HFFc6 (cell line): ENCODE results near the gene AGPAT3. TPM values are rescaled to one million over a fixed set of nuclear protein-coding genes. Genes with fewer than 3 reads are reported as not detected.
"Not testable (repeated sequence)": the region's sequence is repeated elsewhere in the genome, so short reads cannot be mapped to it uniquely, and the experiment has no call there.

Experiments used
- DNase-seq: peaks from one replicate; pipeline ENCODE4 v3.0.0-alpha.2; 2018
- H3K27ac Mint-ChIP-seq: 2 replicates; pipeline ENCODE4 v1.8.0; 2020; ENCODE audit warnings: mild to moderate bottlenecking, mixed read lengths
- H3K27me3 Mint-ChIP-seq: 2 replicates; pipeline ENCODE4 v1.8.0; 2021; ENCODE audit warnings: mild to moderate bottlenecking, moderate library complexity, mixed read lengths; ENCODE audit not compliant: insufficient read depth
- H3K36me3 Mint-ChIP-seq: 2 replicates; pipeline ENCODE4 v1.8.0; 2021; ENCODE audit warnings: low read depth, mixed read lengths
- H3K4me1 Mint-ChIP-seq: 2 replicates; pipeline ENCODE4 v1.8.0; 2020; ENCODE audit warnings: low read depth, mixed read lengths
- H3K4me3 Mint-ChIP-seq: 2 replicates; pipeline ENCODE4 v1.8.0; 2020; ENCODE audit warnings: mild to moderate bottlenecking, moderate library complexity, mixed read lengths
- H3K9me3 Mint-ChIP-seq: 2 replicates; pipeline ENCODE4 v1.8.0; 2020; ENCODE audit warnings: mild to moderate bottlenecking, mixed read lengths
- total RNA-seq, 6 experiments: library from RNA; stranded (reverse); fragmentation: NEBNext Ultra II Directional; extraction: Animal tissue kit (Norgen Biotek cat#: 25700); gene quantifications; 2 replicates in 1 of 6; 3 replicates in 5 of 6; pipeline ENCODE4 v1.2.3, GENCODE V29; 2021
- TF ChIP-seq, protein P1 (sequence below): fragments of 200-600 bp; sonication (generic); IDR thresholded peaks from 2 replicates; pipeline ENCODE4 v1.5.0; 2021; ENCODE audit warnings: antibody characterized with exemption, mild to moderate bottlenecking

The AGPAT3 gene
- total RNA-seq, 6 experiments from 2014 or later = 94.6 to 114 (median 97.8) TPM

DNA sequence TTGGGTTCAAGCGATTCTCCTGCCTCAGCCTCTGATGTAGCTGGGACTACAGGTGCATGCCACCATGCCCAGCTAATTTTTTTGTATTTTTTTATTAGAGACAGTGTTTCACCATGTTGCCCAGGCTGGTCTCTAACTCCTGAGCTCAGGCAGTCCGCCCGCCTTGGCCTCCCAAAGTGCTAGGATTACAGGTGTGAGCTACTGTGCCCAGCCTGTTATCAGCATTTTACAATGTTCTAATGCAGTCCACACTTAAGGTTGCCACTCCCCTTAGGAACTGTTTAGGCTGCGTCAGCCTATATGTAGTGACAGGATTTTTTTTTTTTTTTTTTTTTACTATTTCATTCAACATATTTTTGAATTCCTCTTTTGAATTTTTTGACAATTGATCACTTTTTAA, 30.2 kb downstream of the AGPAT3 start:
- TF ChIP-seq, protein P1, sequence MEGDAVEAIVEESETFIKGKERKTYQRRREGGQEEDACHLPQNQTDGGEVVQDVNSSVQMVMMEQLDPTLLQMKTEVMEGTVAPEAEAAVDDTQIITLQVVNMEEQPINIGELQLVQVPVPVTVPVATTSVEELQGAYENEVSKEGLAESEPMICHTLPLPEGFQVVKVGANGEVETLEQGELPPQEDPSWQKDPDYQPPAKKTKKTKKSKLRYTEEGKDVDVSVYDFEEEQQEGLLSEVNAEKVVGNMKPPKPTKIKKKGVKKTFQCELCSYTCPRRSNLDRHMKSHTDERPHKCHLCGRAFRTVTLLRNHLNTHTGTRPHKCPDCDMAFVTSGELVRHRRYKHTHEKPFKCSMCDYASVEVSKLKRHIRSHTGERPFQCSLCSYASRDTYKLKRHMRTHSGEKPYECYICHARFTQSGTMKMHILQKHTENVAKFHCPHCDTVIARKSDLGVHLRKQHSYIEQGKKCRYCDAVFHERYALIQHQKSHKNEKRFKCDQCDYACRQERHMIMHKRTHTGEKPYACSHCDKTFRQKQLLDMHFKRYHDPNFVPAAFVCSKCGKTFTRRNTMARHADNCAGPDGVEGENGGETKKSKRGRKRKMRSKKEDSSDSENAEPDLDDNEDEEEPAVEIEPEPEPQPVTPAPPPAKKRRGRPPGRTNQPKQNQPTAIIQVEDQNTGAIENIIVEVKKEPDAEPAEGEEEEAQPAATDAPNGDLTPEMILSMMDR = no peak

DNA sequence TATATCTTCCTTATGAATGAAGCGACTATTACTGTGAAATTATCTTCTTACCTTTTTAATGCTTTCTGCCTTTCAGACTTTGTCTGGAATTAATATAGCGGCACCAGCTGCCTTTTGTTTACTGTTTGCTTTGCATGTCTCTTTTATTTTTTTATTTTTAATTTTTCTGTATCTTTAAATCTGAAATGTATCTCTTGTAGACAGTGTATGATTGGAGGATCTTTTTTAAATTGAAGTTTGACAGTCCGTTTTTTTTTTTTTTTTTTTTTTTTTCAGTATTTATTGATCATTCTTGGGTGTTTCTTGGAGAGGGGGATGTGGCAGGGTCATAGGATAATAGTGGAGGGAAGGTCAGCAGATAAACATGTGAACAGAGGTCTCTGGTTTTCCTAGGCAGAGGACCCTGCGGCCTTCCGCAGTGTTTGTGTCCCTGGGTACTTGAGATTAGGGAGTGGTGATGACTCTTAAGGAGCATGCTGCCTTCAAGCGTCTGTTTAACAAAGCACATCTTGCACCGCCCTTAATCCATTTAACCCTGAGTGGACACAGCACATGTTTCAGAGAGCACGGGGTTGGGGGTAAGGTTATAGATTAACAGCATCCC, 31.8 kb downstream of the AGPAT3 start:
- H3K4me1 Mint-ChIP-seq, H3K9me3 Mint-ChIP-seq, H3K4me3 Mint-ChIP-seq, H3K27me3 Mint-ChIP-seq, H3K27ac Mint-ChIP-seq, DNase-seq: not testable (repeated sequence)
- peaks cover 33% of the 10 kb centered on the region for H3K36me3 Mint-ChIP-seq

More for the DNA sequence above, 30.2 kb downstream of the AGPAT3 start:
- Mint-ChIP-seq H3K27me3 (no peaks in the 10 kb centered on the region; the same call in 1 of the 2 replicates), H3K9me3 (no peaks in the 10 kb centered on the region), H3K4me1 (0 out of 2 replicates have a peak, but pooled peaks cover 5% of the 10 kb centered on the region), H3K27ac (no peak overlapping the region), H3K36me3 (peaks cover 23% of the 10 kb centered on the region), H3K4me3 (no peak overlapping the region)
- DNase-seq = no peak

DNA sequence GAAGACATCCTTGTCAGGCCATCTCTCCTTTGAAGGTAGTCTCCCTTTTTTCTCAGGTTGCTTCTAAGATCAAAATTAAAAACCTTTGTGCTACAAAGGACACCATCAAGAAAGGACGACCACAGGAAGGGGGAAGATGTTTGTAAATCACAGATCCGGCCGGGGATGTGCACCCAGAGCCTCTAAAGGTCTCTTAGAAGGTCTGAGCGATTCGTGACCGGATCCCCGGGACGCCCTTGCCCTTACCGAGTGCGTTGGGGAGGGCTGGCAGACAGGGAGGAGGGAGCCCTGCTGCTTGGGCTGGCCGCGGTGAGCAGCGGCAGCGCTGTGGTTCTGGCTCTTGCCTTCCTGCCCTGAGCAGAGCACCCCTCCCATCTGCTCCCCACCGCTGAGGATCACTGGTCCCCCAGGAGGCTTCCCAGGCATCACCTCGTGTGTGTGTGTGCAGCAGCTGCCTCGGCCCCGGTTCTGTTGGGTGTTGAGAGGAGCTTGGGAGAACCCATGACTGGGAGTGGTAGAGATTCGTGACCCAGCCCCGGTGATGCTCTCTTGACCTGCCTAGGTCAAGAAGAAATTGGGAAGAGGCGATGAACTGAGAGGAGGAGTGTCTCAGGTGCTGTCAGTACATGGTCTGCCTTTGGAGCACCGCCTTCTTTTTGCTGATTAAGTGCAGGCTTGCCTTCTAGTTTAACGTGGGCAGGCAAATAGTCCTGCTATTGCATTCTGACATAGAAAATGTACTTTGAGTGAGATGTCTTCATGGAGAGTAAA, 34.5 kb downstream of the AGPAT3 start:
- Mint-ChIP-seq H3K4me1 (peaks cover 13% of the 10 kb centered on the region; the same call in 1 of the 2 replicates), H3K36me3 (peaks cover 26% of the 10 kb centered on the region), H3K9me3 (no peaks in the 10 kb centered on the region), H3K27ac (no peak overlapping the region), H3K27me3 (peaks cover 2% of the 10 kb centered on the region), H3K4me3 (no peak overlapping the region)
- TF ChIP-seq, protein P1 = no peak
- DNase-seq = no peak

DNA sequence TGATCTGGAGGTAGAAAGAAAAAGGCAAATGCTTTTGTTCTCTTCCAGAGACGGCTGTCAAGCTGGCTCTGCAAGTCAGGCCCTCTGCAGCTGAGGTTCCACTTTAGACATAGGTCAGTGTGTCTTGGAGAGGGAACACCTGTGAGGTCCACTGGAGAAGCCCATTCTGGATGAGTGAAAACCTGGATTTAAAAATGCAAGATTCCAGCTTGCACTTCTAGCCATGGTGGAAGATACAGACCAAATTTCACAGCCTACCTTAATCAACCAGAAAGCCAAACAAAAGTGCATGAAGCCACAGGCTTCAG, 35.0 kb downstream of the AGPAT3 start:
- Mint-ChIP-seq H3K27me3 (peaks cover 2% of the 10 kb centered on the region), H3K36me3 (peaks cover 29% of the 10 kb centered on the region), H3K4me1 (peaks cover 13% of the 10 kb centered on the region; the same call in 1 of the 2 replicates), H3K27ac (no peak overlapping the region), H3K9me3 (no peaks in the 10 kb centered on the region), H3K4me3 (no peak overlapping the region)
- no peak for DNase-seq
- TF ChIP-seq, protein P1 = no peak

DNA sequence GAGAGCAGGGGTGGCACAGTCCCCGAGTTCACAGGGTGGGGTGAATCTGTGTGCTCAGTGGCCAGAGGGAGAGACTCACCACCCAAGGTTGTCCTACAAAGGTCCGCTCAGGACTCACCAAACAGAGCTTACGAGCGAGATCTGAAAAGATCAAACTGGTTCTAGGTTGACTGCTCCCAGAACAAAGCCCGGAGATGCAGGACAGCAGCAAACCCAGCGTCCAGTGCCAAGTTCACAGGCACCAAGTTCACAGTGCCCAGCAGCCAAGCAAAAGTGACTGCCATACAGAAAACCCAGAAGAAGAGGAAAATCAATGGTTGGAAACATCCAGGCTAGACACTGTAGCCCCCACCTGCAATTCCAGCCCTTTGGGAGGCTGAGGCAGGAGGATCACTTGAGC, 35.7 kb downstream of the AGPAT3 start:
- Mint-ChIP-seq H3K4me3 (no peak overlapping the region), H3K36me3 (peaks cover 31% of the 10 kb centered on the region), H3K9me3 (no peaks in the 10 kb centered on the region), H3K27ac (no peak overlapping the region), H3K27me3 (peaks cover 2% of the 10 kb centered on the region), H3K4me1 (peaks cover 15% of the 10 kb centered on the region; the same call in 1 of the 2 replicates)
- no peak for DNase-seq
- TF ChIP-seq, protein P1 = no peak

DNA sequence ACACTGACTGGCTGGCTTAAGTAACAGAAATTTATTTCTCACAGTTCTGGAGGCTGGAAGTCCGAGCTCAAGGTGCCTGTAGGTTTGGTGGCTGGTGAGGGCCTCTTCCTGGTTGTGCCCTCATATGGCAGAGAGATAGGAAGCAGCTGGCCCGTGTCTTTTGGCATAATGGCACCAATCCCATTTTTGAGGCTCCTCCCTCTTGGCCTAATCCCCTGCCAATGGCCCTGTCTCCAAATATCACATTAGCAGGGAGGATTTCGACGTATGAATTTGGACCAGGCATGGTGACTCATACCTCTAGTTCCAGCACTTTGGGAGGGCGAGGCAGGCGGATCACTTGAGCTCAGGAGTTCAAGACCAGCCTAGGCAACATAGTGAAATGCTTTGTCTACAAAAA, 37.4 kb downstream of the AGPAT3 start:
- Mint-ChIP-seq H3K9me3 (no peaks in the 10 kb centered on the region), H3K27ac (no peak overlapping the region), H3K27me3 (peaks cover 2% of the 10 kb centered on the region), H3K4me1 (peaks cover 19% of the 10 kb centered on the region; the same call in 1 of the 2 replicates), H3K36me3 (peaks cover 35% of the 10 kb centered on the region), H3K4me3 (no peak overlapping the region)
- DNase-seq = no peak
- TF ChIP-seq, protein P1 = no peak
